SK-N-SH (cell line): ENCODE data around the gene HHIPL1. TPM values are rescaled to one million over a fixed set of nuclear protein-coding genes. Genes with fewer than 3 reads are reported as not detected.

Experiments
- CTCF ChIA-PET: fragments of 300-600, 350-600 bp; formaldehyde crosslinking; extraction: SDS; loops from one replicate; lab custom pipeline; 2021; lab: Yijun Ruan, JAX
- POLR2A ChIA-PET: fragments of 350-600 bp; sonication (Branson Sonifier 250); formaldehyde crosslinking; extraction: SDS; loops from one replicate; lab custom pipeline; 2020; ENCODE audit warnings: antibody characterized with exemption, inconsistent platforms; lab: Yijun Ruan, JAX
- DNase-seq: peaks from one replicate; pipeline ENCODE4 v3.0.0; 2012
- H2AFZ ChIP-seq: fragments of 200-600 bp; sonication (generic); 2 replicates; pipeline ENCODE4 v1.8.1; 2016; ENCODE audit warnings: antibody characterized with exemption, mild to moderate bottlenecking, low read depth
- H3F3A ChIP-seq: fragments of 200-600 bp; sonication (generic); replicated peaks from 2 replicates; pipeline ENCODE3; 2016; ENCODE audit warnings: antibody characterized with exemption, mild to moderate bottlenecking; ENCODE audit not compliant: insufficient read depth
- H3K27ac ChIP-seq, 2 experiments: fragments of 200-500 bp in 1 of 2; fragments of 200-600 bp in 1 of 2; sonication (Bioruptor generic) in 1 of 2; sonication (generic), shearing (Covaris generic) in 1 of 2; 2 replicates each; pipeline versions ENCODE4 v1.5.1 to v1.6.1; 2014 to 2016; ENCODE audit warnings: low read depth in 2 of 2, inconsistent platforms in 1 of 2, low read length in 1 of 2, mild to moderate bottlenecking in 1 of 2, mixed read lengths in 1 of 2
- H3K27me3 ChIP-seq: fragments of 200-600 bp; sonication (generic), shearing (Covaris generic); 2 replicates; pipeline ENCODE4 v1.6.1; 2016; ENCODE audit warnings: mixed run types; ENCODE audit not compliant: insufficient read depth
- H3K36me3 ChIP-seq, 2 experiments: fragments of 200-500 bp in 1 of 2; fragments of 200-600 bp in 1 of 2; sonication (Bioruptor generic) in 1 of 2; sonication (generic) in 1 of 2; replicated peaks in 1 of 2; 2 replicates each; pipeline versions ENCODE3 to v1.5.1; 2014 to 2016; ENCODE audit warnings: low read length in 1 of 2, mild to moderate bottlenecking in 1 of 2; ENCODE audit not compliant: insufficient read depth in 2 of 2, control insufficient read depth in 1 of 2
- H3K4me1 ChIP-seq, 2 experiments: fragments of 200-500 bp in 1 of 2; fragments of 200-600 bp in 1 of 2; sonication (Bioruptor generic) in 1 of 2; sonication (generic), shearing (Covaris generic) in 1 of 2; 2 replicates each; pipeline versions ENCODE4 v1.5.1 to v1.6.1; 2014 to 2016; ENCODE audit warnings: low read depth in 1 of 2, low read length in 1 of 2, mixed run types in 1 of 2; ENCODE audit not compliant: insufficient read depth in 2 of 2, control insufficient read depth in 1 of 2
- H3K4me2 ChIP-seq: fragments of 200-600 bp; sonication (generic), shearing (Covaris generic); 2 replicates; pipeline ENCODE4 v1.6.1; 2017; ENCODE audit warnings: mixed run types
- H3K4me3 ChIP-seq, 2 experiments: fragments of 200-500 bp in 1 of 2; fragments of 200-600 bp in 1 of 2; sonication (Bioruptor generic) in 1 of 2; sonication (generic), shearing (Covaris generic) in 1 of 2; 2 replicates each; pipeline versions ENCODE4 v1.5.1 to v1.8.1; 2014 to 2016; ENCODE audit warnings: low read depth in 2 of 2, inconsistent platforms in 1 of 2, low read length in 1 of 2, mild to moderate bottlenecking in 1 of 2, mixed read lengths in 1 of 2, moderate library complexity in 1 of 2
- H3K79me2 ChIP-seq: fragments of 200-600 bp; sonication (generic); 2 replicates; pipeline ENCODE4 v1.8.1; 2017; ENCODE audit warnings: mild to moderate bottlenecking; ENCODE audit not compliant: insufficient read depth
- H3K9ac ChIP-seq: fragments of 200-600 bp; sonication (generic); 2 replicates; pipeline ENCODE4 v1.6.1; 2017; ENCODE audit warnings: mixed run types
- H3K9me2 ChIP-seq: fragments of 200-600 bp; sonication (generic); 2 replicates; pipeline ENCODE4 v1.6.1; 2017; ENCODE audit warnings: mixed run types
- H3K9me3 ChIP-seq: fragments of 200-600 bp; sonication (generic); 2 replicates; pipeline ENCODE4 v1.6.1; 2017; ENCODE audit warnings: mixed run types, mild to moderate bottlenecking, moderate library complexity
- H4K20me1 ChIP-seq: fragments of 200-600 bp; sonication (generic); 2 replicates; pipeline ENCODE4 v1.6.1; 2017; ENCODE audit warnings: mild to moderate bottlenecking, mixed run types; ENCODE audit not compliant: insufficient read depth
- FOSL2 ChIP-seq: IDR thresholded peaks from 2 replicates; pipeline ENCODE4 v1.4.0; 2012; ENCODE audit warnings: low read depth, mild to moderate bottlenecking, moderate library complexity, borderline replicate concordance
- FOXJ3 ChIP-seq: sonication (generic); formaldehyde crosslinking; IDR thresholded peaks from 2 replicates; pipeline ENCODE4 v1.5.1; 2020; ENCODE audit warnings: mild to moderate bottlenecking, missing genetic modification reagents
- GABPA ChIP-seq: IDR thresholded peaks from 2 replicates; pipeline ENCODE4 v1.4.0; 2012; ENCODE audit warnings: low read depth, mild to moderate bottlenecking
- IRF3 ChIP-seq: fragments of 150-350 bp; IDR thresholded peaks from 2 replicates; pipeline ENCODE4 v1.6.1; 2016; ENCODE audit warnings: mild to moderate bottlenecking, low read depth, low read length
- MAX ChIP-seq: IDR thresholded peaks from 2 replicates; pipeline ENCODE4 v1.4.0; 2012; ENCODE audit warnings: low read depth
- RXRA ChIP-seq: IDR thresholded peaks from 2 replicates; pipeline ENCODE4 v1.4.0; 2012; ENCODE audit warnings: low read depth, mild to moderate bottlenecking, borderline replicate concordance
- TEAD4 ChIP-seq: IDR thresholded peaks from 2 replicates; pipeline ENCODE4 v1.4.0; 2012; ENCODE audit warnings: mild to moderate bottlenecking, borderline replicate concordance; ENCODE audit not compliant: insufficient read depth
- USF1 ChIP-seq: IDR thresholded peaks from 2 replicates; pipeline ENCODE4 v1.4.0; 2012; ENCODE audit warnings: low read depth, borderline replicate concordance
- USF2 ChIP-seq: fragments of 150-350 bp; IDR thresholded peaks from 2 replicates; pipeline ENCODE4 v1.6.1; 2017; ENCODE audit warnings: antibody characterized with exemption, low read length, low read depth, borderline replicate concordance
- WGBS: methylation state at CpG from one replicate; pipeline ENCODE4 v1.1.6; 2017; ENCODE audit warnings: low lambda C conversion rate; 5-methylcytosine and 5-hydroxymethylcytosine counted together
- polyA plus RNA-seq, 3 experiments: library from polyadenylated mRNA; depleted of rRNA; stranded (reverse); fragments of >200 nt; gene quantifications; 2 replicates each; pipeline ENCODE4 v1.2.3, GENCODE V29; 2012

The HHIPL1 gene
- polyA plus RNA-seq, 1 of the 3 experiments (the other 2 are of a cell fraction) = 0.02 TPM

GRCh38 chr14:99693918-99694317 lies 49.0 kb downstream of the HHIPL1 start:
- DNase-seq = no peak
- ChIA-PET POLR2A (no interaction called here), CTCF (no interaction called here)
- H3K27ac ChIP-seq = no peak overlapping the region
- TF ChIP-seq GABPA = no peak
- no peak for TF ChIP-seq MAX
- no peak for TF ChIP-seq RXRA
- no peak for TF ChIP-seq FOSL2
- TF ChIP-seq USF2 = no peak
- TF ChIP-seq FOXJ3 (CRISPR knock-in tag) = no peak
- no peak for TF ChIP-seq IRF3
- TF ChIP-seq TEAD4 = no peak
- no peak for TF ChIP-seq USF1
- no peak overlapping the region for H3K4me2 ChIP-seq
- H3K9me3 ChIP-seq = no peaks in the 10 kb centered on the region
- H3K4me1 ChIP-seq = no peaks in the 10 kb centered on the region
- H3K4me3 ChIP-seq = no peak overlapping the region
- H3K27me3 ChIP-seq = 0 out of 2 replicates have a peak, but pooled peaks cover 9% of the 10 kb centered on the region
- 43% methylated on average over 3 of the region's 3 CpGs for WGBS
- no peak overlapping the region for H3K9ac ChIP-seq
- no peaks in the 10 kb centered on the region for H3K9me2 ChIP-seq
- no peaks in the 10 kb centered on the region for H4K20me1 ChIP-seq
- no peak overlapping the region for H2AFZ ChIP-seq
- H3K79me2 ChIP-seq = no peaks in the 10 kb centered on the region
- no peaks in the 10 kb centered on the region for H3K36me3 ChIP-seq
- peaks cover 3% of the 10 kb centered on the region for H3F3A ChIP-seq

- Histone ChIP-seq H3K9ac (no peak overlapping the region), H3K4me2 (no peak overlapping the region), H2AFZ (no peak overlapping the region), H4K20me1 (no peaks in the 10 kb centered on the region), H3K4me1 (no peaks in the 10 kb centered on the region), H3K27me3 (no peaks in the 10 kb centered on the region), H3K9me3 (no peaks in the 10 kb centered on the region), H3K9me2 (no peaks in the 10 kb centered on the region), H3F3A (peaks cover 3% of the 10 kb centered on the region), H3K27ac (no peak overlapping the region), H3K4me3 (no peak overlapping the region), H3K36me3 (no peaks in the 10 kb centered on the region), H3K79me2 (no peaks in the 10 kb centered on the region)
- POLR2A ChIA-PET = no interaction called here
- 68% methylated on average over 4 of the region's 4 CpGs for WGBS
- no peak for DNase-seq
- TF ChIP-seq RXRA (no peak), USF1 (no peak)
- CTCF ChIA-PET = interaction anchor here (0.7 to 1.3 kb wide), 2 partner anchors 9 to 14 kb away, joined by 3 read pairs; no protein-coding TSS in a partner anchor
Measured at GRCh38 chr14:99696929-99697328, 52.0 kb downstream of the HHIPL1 start.
